CD4-positive, alpha-beta memory T cell (primary cell): ENCODE data around the gene DOK5. TPM values are rescaled to one million over a fixed set of nuclear protein-coding genes. Genes with fewer than 3 reads are reported as not detected.

ENCODE experiments used
- CTCF ChIA-PET: fragments of 350-600 bp; sonication (Branson Sonifier 250); formaldehyde crosslinking; loops from one replicate; lab custom pipeline; 2021; ENCODE audit warnings: inconsistent platforms; ENCODE audit not compliant: partially characterized antibody; lab: Charles Lee
- POLR2A ChIA-PET: fragments of 350-600 bp; sonication (Branson Sonifier 250); formaldehyde crosslinking; loops from one replicate; lab custom pipeline; 2021; ENCODE audit not compliant: partially characterized antibody; lab: Charles Lee
- DNase-seq, 5 donors: peaks; one replicate each; pipeline versions ENCODE4 v3.0.0 to v3.0.0-alpha.2; 2020 to 2022; ENCODE audit warnings: mixed read lengths in 1 of 5
- H3K27ac ChIP-seq: one replicate; pipeline ENCODE4 v1.7.0; 2013; ENCODE audit warnings: low read depth, low read length
- H3K27me3 ChIP-seq: 2 replicates; pipeline ENCODE4 v1.7.0; 2013; ENCODE audit warnings: mild to moderate bottlenecking, low read length, moderate library complexity; ENCODE audit not compliant: insufficient read depth
- H3K36me3 ChIP-seq: 2 replicates; pipeline ENCODE4 v1.7.0; 2013; ENCODE audit warnings: mild to moderate bottlenecking, low read length, moderate library complexity; ENCODE audit not compliant: insufficient read depth
- H3K4me1 ChIP-seq: 2 replicates; pipeline ENCODE4 v1.7.0; 2013; ENCODE audit warnings: mild to moderate bottlenecking, low read length, moderate library complexity; ENCODE audit not compliant: insufficient read depth
- H3K4me3 ChIP-seq, 2 donors: one replicate each; pipeline ENCODE4 v1.7.0; 2013; ENCODE audit warnings: low read length in 2 of 2, mild to moderate bottlenecking in 1 of 2
- H3K9me3 ChIP-seq, 2 donors: one replicate each; pipeline ENCODE4 v1.7.0; 2013; ENCODE audit warnings: low read length in 2 of 2, control low read depth in 1 of 2; ENCODE audit not compliant: control insufficient read depth in 1 of 2
- H3K27ac Mint-ChIP-seq, 7 donors: one replicate each; pipeline ENCODE4 v1.8.0; 2020 to 2021; ENCODE audit warnings: mixed read lengths in 7 of 7, mild to moderate bottlenecking in 6 of 7, inconsistent platforms in 3 of 7, moderate library complexity in 3 of 7
- H3K27me3 Mint-ChIP-seq, 2 donors: one replicate each; pipeline ENCODE4 v1.8.0; 2020 to 2021; ENCODE audit warnings: mixed read lengths in 2 of 2
- H3K36me3 Mint-ChIP-seq, 2 donors: one replicate each; pipeline ENCODE4 v1.8.0; 2020 to 2021; ENCODE audit warnings: mixed read lengths in 2 of 2, inconsistent platforms in 1 of 2, mild to moderate bottlenecking in 1 of 2
- H3K4me1 Mint-ChIP-seq, 4 donors: one replicate each; pipeline ENCODE4 v1.8.0; 2020 to 2021; ENCODE audit warnings: mixed read lengths in 4 of 4, mild to moderate bottlenecking in 1 of 4
- H3K4me3 Mint-ChIP-seq, 8 donors: one replicate each; pipeline ENCODE4 v1.8.0; 2020 to 2021; ENCODE audit warnings: mixed read lengths in 8 of 8, mild to moderate bottlenecking in 7 of 8, moderate library complexity in 6 of 8, inconsistent platforms in 3 of 8
- H3K9me3 Mint-ChIP-seq, 8 donors: one replicate each; pipeline ENCODE4 v1.8.0; 2020 to 2021; ENCODE audit warnings: mixed read lengths in 8 of 8, mild to moderate bottlenecking in 5 of 8, inconsistent platforms in 3 of 8, moderate library complexity in 1 of 8
- intact Hi-C: fragments of 100-400 bp; cut with micrococcal nuclease; formaldehyde crosslinking; loops from one replicate; pipeline ENCODE4 v1.15.1; 2023
- polyA plus RNA-seq, 2 donors: library from polyadenylated mRNA; unstranded; fragments of 300-500 nt; fragmentation: Illumina TruSeq; gene quantifications; one replicate each; pipeline ENCODE4 v1.2.3, GENCODE V29; 2021
- total RNA-seq, 2 experiments: library from RNA; stranded (reverse); gene quantifications; one replicate each; pipeline ENCODE4 v1.2.3, GENCODE V29; 2021

DOK5 gene
- total and polyA plus RNA-seq, 4 experiments from 2014 or later, result not detected

GRCh38 chr20:54534101-54534500 is 58.7 kb downstream of the DOK5 start:
- CTCF ChIA-PET, result no interaction called here
- Mint-ChIP-seq H3K27me3 (peaks cover 3 to 6% of the 10 kb centered on the region in 2 donors), H3K9me3 (peaks cover 0 to 15% (median 5%) of the 10 kb centered on the region in 8 donors), H3K27ac (no peak overlapping the region), H3K36me3 (peaks cover 0 to 2% of the 10 kb centered on the region in 2 donors), H3K4me3 (no peak overlapping the region), H3K4me1 (no peaks in the 10 kb centered on the region)
- Histone ChIP-seq H3K36me3 (no peaks in the 10 kb centered on the region), H3K4me1 (no peaks in the 10 kb centered on the region), H3K27ac (no peak overlapping the region), H3K9me3 (no peaks in the 10 kb centered on the region), H3K4me3 (no peak overlapping the region), H3K27me3 (no peaks in the 10 kb centered on the region)
- DNase-seq, result no peak
- POLR2A ChIA-PET, result no interaction called here
- intact Hi-C loops, result no loop called here

GRCh38 chr20:54535033-54535432 is 59.6 kb downstream of the DOK5 start:
- Histone ChIP-seq H3K4me1 (no peaks in the 10 kb centered on the region), H3K9me3 (no peaks in the 10 kb centered on the region), H3K4me3 (no peak overlapping the region), H3K27ac (no peak overlapping the region), H3K27me3 (no peaks in the 10 kb centered on the region), H3K36me3 (no peaks in the 10 kb centered on the region)
- Mint-ChIP-seq H3K4me1 (no peaks in the 10 kb centered on the region), H3K36me3 (peaks cover 0 to 2% of the 10 kb centered on the region in 2 donors), H3K9me3 (peaks cover 0 to 15% (median 7%) of the 10 kb centered on the region in 8 donors), H3K4me3 (no peak overlapping the region), H3K27me3 (peaks cover 3 to 4% of the 10 kb centered on the region in 2 donors), H3K27ac (no peak overlapping the region)
- ChIA-PET CTCF (no interaction called here), POLR2A (no interaction called here)
- DNase-seq, result no peak
- intact Hi-C loops, result no loop called here

DNA sequence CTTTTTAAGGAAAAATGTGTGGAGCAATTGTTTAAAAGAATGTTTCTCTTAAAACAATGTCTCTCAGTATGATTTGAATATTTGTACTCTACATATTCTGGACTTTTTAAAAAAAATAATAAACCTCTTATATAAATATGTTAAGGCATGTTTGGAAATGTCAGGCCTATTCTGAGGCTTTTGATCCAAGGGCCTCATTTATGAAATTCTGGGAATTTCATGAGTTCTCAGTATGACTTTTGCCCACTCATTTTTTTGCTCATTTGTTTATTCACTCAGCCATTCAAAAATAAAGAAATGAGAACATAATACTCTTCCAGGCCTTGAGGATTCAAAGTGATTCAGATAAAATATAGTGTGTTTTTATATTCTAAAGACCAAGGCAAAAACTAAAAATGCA is 60.4 kb downstream of the DOK5 start:
- peaks cover 0 to 15% (median 7%) of the 10 kb centered on the region in 8 donors for H3K9me3 Mint-ChIP-seq
- H3K4me3 Mint-ChIP-seq, result no peak overlapping the region
- Histone ChIP-seq H3K27me3 (no peaks in the 10 kb centered on the region), H3K4me3 (no peak overlapping the region), H3K27ac (no peak overlapping the region), H3K9me3 (no peaks in the 10 kb centered on the region), H3K4me1 (no peaks in the 10 kb centered on the region), H3K36me3 (no peaks in the 10 kb centered on the region)
- DNase-seq, result no peak
- CTCF ChIA-PET, result no interaction called here
- H3K36me3 Mint-ChIP-seq, result peaks cover 0 to 2% of the 10 kb centered on the region in 2 donors
- H3K4me1 Mint-ChIP-seq, result no peaks in the 10 kb centered on the region
- no peak overlapping the region for H3K27ac Mint-ChIP-seq
- peaks cover 3% of the 10 kb centered on the region in 2 donors for H3K27me3 Mint-ChIP-seq
- intact Hi-C loops, result no loop called here
- POLR2A ChIA-PET, result no interaction called here

GRCh38 chr20:54539521-54540046 is 64.2 kb downstream of the DOK5 start:
- Mint-ChIP-seq H3K9me3 (peaks cover 0 to 15% (median 7%) of the 10 kb centered on the region in 8 donors), H3K36me3 (peaks cover 0 to 2% of the 10 kb centered on the region in 2 donors), H3K27ac (no peak overlapping the region), H3K4me3 (no peak overlapping the region), H3K4me1 (no peaks in the 10 kb centered on the region), H3K27me3 (no peaks in the 10 kb centered on the region)
- Histone ChIP-seq H3K4me1 (no peaks in the 10 kb centered on the region), H3K27me3 (no peaks in the 10 kb centered on the region), H3K4me3 (no peak overlapping the region), H3K36me3 (no peaks in the 10 kb centered on the region), H3K27ac (no peak overlapping the region), H3K9me3 (no peaks in the 10 kb centered on the region)
- ChIA-PET CTCF (no interaction called here), POLR2A (no interaction called here)
- intact Hi-C loops, result no loop called here
- DNase-seq, result no peak

DNA sequence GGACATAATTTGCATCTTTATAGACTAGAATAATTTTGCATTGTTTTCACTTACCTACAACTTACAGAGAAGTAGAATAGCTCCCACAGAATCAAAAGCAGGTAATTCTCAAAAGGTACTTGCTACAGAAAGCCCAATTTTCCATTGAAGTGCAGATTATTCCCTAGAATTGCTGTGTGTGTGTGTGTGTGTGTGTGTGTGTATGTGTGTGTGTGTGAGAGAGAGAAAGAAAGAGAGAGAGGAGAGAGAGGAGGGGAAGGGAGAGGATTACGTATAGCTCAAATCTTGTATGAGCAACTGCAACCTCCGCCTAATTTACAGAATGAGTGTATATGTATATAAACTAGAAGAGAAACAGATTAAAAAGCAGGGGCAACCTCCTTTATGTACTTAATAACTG is 68.0 kb downstream of the DOK5 start:
- Histone ChIP-seq H3K9me3 (no peaks in the 10 kb centered on the region), H3K27ac (no peak overlapping the region), H3K4me1 (no peaks in the 10 kb centered on the region), H3K27me3 (no peaks in the 10 kb centered on the region), H3K4me3 (no peak overlapping the region), H3K36me3 (no peaks in the 10 kb centered on the region)
- H3K36me3 Mint-ChIP-seq, result no peaks in the 10 kb centered on the region
- no peaks in the 10 kb centered on the region for H3K27me3 Mint-ChIP-seq
- CTCF ChIA-PET, result no interaction called here
- intact Hi-C loops, result no loop called here
- H3K9me3 Mint-ChIP-seq, result peaks cover 0 to 8% (median 2%) of the 10 kb centered on the region in 8 donors
- H3K27ac Mint-ChIP-seq, result no peak overlapping the region
- POLR2A ChIA-PET, result no interaction called here
- no peaks in the 10 kb centered on the region for H3K4me1 Mint-ChIP-seq
- H3K4me3 Mint-ChIP-seq, result no peak overlapping the region
- no peak for DNase-seq

GRCh38 chr20:54545676-54546358 is 70.4 kb downstream of the DOK5 start:
- H3K27me3 ChIP-seq, result no peaks in the 10 kb centered on the region
- ChIA-PET CTCF (no interaction called here), POLR2A (no interaction called here)
- no peak for DNase-seq
- H3K27me3 Mint-ChIP-seq, result no peaks in the 10 kb centered on the region
- no peaks in the 10 kb centered on the region for H3K36me3 ChIP-seq
- no peak overlapping the region for H3K4me3 Mint-ChIP-seq
- intact Hi-C loops, result no loop called here
- no peak overlapping the region for H3K27ac ChIP-seq
- no peak overlapping the region for H3K27ac Mint-ChIP-seq
- peaks cover 0 to 3% (median 1%) of the 10 kb centered on the region in 8 donors for H3K9me3 Mint-ChIP-seq
- H3K9me3 ChIP-seq, result no peaks in the 10 kb centered on the region
- no peak overlapping the region for H3K4me3 ChIP-seq
- H3K4me1 ChIP-seq, result no peaks in the 10 kb centered on the region
- H3K4me1 Mint-ChIP-seq, result no peaks in the 10 kb centered on the region
- H3K36me3 Mint-ChIP-seq, result no peaks in the 10 kb centered on the region

GRCh38 chr20:54548849-54549248 is 73.5 kb downstream of the DOK5 start:
- H3K9me3 Mint-ChIP-seq, result peaks cover 0 to 3% (median 0%) of the 10 kb centered on the region in 8 donors
- H3K36me3 Mint-ChIP-seq, result no peaks in the 10 kb centered on the region
- intact Hi-C loops, result no loop called here
- Histone ChIP-seq H3K4me3 (no peak overlapping the region), H3K9me3 (no peaks in the 10 kb centered on the region), H3K4me1 (no peaks in the 10 kb centered on the region), H3K27ac (no peak overlapping the region), H3K36me3 (no peaks in the 10 kb centered on the region), H3K27me3 (no peaks in the 10 kb centered on the region)
- DNase-seq, result no peak
- H3K4me1 Mint-ChIP-seq, result peaks cover 0 to 2% (median 0%) of the 10 kb centered on the region in 4 donors
- no peak overlapping the region for H3K27ac Mint-ChIP-seq
- no peak overlapping the region for H3K4me3 Mint-ChIP-seq
- H3K27me3 Mint-ChIP-seq, result no peaks in the 10 kb centered on the region
- ChIA-PET CTCF (no interaction called here), POLR2A (no interaction called here)
